HG02943 (cell line): Measurements from ENCODE around the gene DPH2.
A peak's percentile ranks its signal among the peaks of the same experiment; 100 is the strongest.

Source experiments
- ATAC-seq: cut with Tn5 transposase; IDR thresholded peaks from one replicate; pipeline ENCODE4 v1.9.1; 2021; ENCODE audit warnings: mild to moderate bottlenecking, low read depth, moderate library complexity; ENCODE audit not compliant: unreplicated experiment

The DPH2 gene

DNA sequence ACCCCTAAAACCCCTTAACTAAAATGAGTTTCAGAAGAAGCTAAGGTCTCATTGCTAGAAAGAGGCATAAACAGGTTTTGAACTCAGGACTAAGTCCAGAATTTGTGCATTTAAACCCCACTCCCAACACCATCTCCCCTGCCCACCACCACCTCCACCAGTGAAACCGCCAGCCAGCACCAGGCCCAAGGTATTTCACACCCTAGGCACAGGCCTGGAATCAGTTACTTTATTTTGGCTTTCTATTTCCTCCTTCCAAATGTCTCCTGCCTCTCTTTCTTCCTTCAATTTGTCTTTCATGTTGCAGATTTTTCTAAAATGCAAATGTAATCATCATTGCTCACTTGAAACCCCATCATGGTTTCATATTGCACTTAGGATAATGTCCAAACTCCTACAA, 24.9 kb upstream of the DPH2 start:
- no peak for ATAC-seq

- ATAC-seq = no peak
These were observed 24.1 kb upstream of the DPH2 start for GRCh38 chr1:43945674-43946235.

GRCh38 chr1:43946236-43947060, 23.4 kb upstream of the DPH2 start, which contains the start of gene IPO13:
TSS of gene IPO13 (plus strand) at chr1:43946950. CDS start at chr1:43947601, 651 bp downstream.
- ATAC-seq = peak; percentile 87

DNA sequence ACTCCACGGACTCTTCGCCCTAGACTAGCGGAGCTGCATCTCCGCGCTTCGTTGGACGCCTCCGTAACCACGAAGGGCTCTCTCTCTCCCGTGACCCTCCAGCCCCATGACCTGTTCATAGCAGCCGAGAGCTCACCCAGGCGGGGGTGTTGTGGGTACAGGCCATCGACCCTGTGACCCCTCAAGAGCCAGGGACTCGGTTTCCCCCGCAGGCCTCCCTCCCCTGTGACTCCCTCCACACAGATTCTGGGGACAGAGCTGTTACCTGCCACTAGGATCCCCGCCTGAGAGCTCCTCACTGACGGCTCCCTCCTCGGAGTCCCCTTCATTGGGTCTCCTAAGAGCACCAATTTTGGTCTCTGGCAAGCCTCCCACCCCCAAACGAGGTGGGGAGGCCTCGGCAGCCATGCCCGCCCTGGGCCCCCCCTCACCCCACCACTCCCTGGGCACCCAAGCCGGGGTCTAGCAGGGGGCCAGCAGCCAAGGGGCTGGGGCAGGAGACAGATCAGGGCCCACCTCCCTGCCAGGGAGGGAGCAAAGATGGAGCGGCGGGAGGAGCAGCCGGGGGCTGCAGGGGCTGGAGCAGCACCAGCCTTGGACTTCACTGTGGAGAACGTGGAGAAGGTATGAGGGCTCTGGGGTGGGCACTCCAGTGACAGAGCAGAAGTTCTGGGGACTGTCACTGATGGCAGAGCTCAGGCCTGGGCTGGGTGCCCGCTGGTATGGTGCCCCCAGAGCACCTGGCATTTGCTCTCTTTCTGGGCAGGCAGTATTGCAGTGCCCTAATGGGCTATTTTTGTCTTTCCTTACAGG, 22.5 kb upstream of the DPH2 start:
- peak; percentile 3 for ATAC-seq

- ATAC-seq = no peak
These were observed 21.9 kb upstream of the DPH2 start for GRCh38 chr1:43947874-43948437.

DNA sequence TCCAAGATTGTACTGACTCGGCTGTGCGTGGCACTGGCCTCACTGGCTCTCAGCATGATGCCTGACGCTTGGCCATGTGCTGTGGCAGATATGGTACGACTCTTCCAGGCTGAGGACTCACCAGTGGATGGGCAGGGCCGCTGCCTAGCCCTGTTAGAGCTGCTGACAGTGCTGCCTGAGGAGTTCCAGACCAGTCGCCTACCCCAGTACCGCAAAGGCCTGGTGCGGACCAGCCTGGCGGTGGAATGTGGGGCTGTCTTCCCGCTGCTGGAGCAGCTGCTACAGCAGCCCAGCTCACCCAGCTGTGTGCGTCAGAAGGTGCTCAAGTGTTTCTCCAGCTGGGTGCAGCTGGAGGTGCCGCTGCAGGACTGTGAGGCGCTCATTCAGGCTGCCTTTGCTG, 20.1 kb upstream of the DPH2 start:
- no peak for ATAC-seq

DNA sequence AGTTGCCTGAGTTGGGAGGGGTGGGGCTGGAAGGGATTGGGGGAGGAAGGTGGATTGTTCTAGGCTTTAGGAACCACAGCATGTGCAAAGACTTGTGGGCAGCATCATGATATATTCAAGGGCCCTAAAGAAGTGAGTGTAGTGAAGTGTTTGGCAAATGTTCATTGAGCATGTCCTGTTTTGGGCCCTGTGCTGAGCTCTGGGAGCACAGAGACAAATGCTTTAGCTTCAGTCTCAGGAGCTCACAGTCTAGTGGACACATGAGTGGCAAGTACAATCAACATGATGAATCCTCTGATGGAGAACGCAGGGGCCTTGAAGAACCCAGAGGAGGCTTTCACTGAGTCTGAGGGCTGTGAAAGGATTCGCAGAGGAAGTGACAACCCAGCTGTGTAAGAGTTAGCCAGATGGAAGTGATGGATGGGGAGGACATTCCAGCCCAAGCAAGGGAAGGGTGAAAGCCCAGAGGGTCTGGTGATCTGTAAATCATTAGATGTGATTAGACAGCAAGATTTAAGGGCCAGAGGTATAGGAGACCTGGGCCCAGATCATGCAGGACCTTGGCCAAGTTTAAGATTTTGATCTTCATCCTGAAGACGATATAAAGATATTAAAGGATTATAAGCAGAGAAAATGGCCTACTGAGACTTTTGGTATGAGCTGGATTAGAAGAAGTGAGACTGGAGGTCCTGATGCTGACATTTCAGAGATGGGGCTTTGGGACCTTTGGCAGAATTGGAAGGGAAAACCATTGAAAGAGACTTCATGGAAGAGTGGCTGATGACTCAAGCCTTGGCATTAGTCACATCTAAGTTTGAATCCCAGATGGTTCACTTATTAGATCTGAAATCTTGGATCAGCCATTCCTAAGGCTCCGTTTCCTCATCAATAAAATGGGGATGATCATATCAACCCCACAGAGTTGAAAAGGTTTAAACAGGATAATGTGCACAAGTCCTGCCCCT, 18.5 kb upstream of the DPH2 start:
- ATAC-seq = no peak

- no peak for ATAC-seq
These were observed 17.0 kb upstream of the DPH2 start for GRCh38 chr1:43952731-43953346.

DNA sequence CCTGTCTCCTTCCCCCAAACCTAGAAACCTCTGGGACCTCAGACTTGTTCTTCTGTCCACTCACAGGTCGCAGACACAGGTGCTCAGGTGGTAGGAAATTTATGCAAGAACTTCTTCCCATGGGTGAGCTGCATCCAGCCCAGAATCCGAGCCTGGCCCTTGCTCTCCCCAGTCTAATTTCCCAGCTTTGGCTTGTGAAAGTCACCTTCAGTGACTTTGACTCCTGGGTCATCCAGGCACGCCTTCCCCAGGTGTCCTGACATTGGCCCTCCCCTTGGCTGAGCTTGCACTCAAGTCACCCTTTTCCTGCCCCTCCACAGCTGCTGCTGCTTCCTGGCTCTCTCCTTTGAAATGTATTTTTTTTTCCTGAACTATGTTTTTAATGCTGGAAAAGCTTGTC, 16.4 kb upstream of the DPH2 start:
- no peak for ATAC-seq

- no peak for ATAC-seq
These were observed 15.8 kb upstream of the DPH2 start for GRCh38 chr1:43954036-43954435.

DNA sequence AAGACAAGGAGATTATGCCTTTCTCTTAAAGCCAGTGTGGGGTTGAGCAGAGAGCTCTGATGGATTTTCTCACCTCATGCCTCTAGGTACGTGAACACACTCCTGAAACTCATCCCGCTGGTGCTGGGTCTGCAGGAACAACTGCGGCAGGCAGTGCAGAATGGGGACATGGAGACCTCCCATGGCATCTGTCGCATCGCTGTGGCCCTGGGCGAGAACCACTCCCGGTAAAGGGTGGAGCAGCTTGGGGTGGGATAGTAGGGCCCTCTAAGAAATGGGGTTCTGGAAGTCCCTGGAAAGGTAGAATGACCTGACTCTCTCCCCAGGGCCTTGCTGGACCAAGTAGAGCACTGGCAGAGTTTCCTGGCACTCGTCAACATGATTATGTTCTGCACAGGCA, 13.6 kb upstream of the DPH2 start:
- ATAC-seq = no peak

DNA sequence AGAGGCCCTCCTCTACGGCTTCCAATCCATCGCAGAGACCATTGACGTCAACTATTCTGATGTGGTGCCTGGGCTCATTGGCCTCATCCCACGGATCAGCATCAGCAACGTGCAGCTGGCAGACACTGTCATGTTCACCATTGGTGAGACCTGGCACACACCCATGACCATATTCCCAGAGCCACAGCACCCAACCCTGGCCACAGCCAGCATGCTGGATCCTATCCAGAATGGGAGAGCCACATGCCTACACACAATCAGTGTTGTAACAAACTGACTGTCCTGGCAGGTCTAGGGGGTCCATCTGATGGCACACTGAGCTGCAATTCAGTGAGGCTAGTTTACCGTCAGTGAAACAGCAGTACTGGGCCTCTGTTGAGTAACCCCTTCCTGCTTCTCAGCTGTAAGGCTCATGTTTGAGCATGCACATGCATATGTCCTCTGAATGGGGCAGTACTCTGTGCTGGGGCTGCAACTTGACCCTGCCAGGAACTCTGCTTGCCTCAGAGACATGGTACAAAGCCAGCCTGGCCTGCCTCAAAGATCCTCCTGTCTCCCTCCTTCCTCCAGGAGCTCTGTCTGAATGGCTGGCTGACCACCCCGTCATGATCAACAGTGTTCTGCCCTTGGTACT, 12.3 kb upstream of the DPH2 start:
- no peak for ATAC-seq

- ATAC-seq = no peak
These were observed 11.2 kb upstream of the DPH2 start for GRCh38 chr1:43958351-43959255.

DNA sequence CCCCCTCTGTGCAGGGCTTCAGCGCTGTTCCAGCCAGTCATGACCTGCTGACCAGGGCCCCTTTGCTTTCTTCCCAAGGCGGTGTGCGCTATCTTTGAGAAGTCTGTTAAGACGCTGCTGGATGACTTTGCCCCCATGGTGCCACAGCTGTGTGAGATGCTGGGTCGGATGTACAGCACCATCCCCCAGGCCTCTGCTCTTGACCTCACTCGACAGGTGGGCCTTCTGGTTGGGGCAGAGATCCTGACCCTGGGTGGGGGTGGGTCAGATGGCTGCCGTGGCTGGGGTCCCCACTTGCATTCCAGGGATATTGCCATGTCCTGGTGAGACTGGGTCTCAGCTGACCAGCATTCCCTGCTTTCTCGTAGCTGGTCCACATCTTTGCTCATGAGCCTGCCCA, 9.0 kb upstream of the DPH2 start:
- ATAC-seq = no peak

GRCh38 chr1:43961692-43962091, 8.1 kb upstream of the DPH2 start:
- no peak for ATAC-seq

GRCh38 chr1:43962324-43962723, 7.5 kb upstream of the DPH2 start:
- ATAC-seq = no peak

DNA sequence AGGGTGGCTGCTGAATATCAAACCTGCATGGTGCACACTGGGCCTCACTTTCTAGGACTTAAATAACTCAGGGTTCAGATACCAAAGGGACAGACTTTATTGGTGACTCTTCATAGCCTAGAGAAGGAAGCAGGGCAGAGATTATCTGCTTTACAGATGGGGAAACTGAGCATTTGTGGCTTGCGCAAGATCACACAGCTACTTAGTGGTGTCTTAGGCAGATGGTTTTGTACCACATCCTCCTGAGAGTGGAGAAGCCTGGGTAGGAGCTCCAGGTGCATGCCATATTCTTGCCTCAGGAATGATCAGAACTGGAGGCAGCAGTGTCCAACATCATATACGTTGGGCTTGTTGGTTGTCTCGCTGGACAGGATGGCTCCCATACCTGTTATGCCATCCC, 6.8 kb upstream of the DPH2 start:
- ATAC-seq = no peak

DNA sequence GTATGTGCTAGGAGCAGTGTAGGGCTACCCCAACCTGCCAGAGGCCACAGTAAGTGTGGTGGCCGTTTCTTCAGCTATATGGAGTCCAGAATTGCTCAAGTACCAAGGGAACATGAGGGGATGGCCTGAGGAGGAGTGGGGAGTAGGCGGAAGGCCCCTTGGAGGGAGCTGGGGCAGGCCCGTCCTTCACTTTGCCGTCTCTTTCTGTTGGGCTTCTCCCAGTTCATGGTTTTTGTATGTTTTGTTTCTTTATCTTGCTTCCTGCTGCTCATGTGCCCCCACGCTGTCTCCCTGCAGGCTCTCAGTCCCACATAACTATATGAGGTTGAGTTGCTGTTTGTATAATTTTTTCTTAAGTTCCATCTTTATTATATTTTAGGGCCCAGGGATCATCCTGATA, 5.9 kb upstream of the DPH2 start:
- no peak for ATAC-seq
